ENCODE results near the gene TMEM185A. TPM values are rescaled to one million over a fixed set of nuclear protein-coding genes. Genes with fewer than 3 reads are reported as not detected.
"Not testable (repeated sequence)": the region's sequence is repeated elsewhere in the genome, so short reads cannot be mapped to it uniquely, and the experiment has no call there.

Gene TMEM185A
- total RNA-seq, 1 donor from 2014 or later, result 12.6 TPM

DNA sequence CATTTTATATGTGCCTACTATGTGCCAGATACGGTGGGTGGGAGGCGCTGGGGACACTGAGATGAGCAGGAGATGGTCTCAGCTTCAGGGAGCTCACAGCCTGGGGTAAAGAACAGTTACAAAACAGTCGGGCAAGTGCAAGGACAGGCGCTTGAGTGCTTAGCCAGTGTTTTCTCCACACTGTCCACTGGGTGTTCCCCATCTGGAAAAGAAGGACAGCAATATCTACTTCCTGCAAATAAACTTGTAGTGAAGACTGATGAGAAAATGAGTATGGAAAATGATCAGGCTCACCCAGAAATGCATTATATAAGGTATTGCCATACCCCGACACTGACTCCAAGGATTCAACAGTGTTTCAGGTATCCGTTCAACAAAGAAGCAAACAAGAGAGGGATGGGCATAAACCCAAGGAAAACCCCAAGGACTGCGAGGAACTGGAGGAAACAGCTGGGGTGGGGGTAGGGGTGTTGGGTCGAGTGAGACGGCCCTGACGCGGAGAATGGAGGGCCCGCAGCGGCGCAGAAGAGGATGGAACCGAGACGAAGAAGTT, 835 bp downstream of the TMEM185A start:
- H3K27ac ChIP-seq, result peak overlapping the region; percentile 38 to 45
- no peaks in the 10 kb centered on the region for H3K9me3 ChIP-seq
- no peaks in the 10 kb centered on the region for H3K36me3 ChIP-seq
- intact Hi-C loops (cut with DNase I), result loop anchor here (10.0 kb wide), 1 partner anchor 126 kb away; the partner anchor contains the start of gene IDS
- no peak for DNase-seq (ENCODE audit: low spot score in 2 of 2)
- no peaks in the 10 kb centered on the region for H3K4me1 ChIP-seq
- H3K27me3 ChIP-seq, result no peaks in the 10 kb centered on the region
- TF ChIP-seq, protein P1, sequence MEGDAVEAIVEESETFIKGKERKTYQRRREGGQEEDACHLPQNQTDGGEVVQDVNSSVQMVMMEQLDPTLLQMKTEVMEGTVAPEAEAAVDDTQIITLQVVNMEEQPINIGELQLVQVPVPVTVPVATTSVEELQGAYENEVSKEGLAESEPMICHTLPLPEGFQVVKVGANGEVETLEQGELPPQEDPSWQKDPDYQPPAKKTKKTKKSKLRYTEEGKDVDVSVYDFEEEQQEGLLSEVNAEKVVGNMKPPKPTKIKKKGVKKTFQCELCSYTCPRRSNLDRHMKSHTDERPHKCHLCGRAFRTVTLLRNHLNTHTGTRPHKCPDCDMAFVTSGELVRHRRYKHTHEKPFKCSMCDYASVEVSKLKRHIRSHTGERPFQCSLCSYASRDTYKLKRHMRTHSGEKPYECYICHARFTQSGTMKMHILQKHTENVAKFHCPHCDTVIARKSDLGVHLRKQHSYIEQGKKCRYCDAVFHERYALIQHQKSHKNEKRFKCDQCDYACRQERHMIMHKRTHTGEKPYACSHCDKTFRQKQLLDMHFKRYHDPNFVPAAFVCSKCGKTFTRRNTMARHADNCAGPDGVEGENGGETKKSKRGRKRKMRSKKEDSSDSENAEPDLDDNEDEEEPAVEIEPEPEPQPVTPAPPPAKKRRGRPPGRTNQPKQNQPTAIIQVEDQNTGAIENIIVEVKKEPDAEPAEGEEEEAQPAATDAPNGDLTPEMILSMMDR (IDR thresholded peaks at IDR 0.05), result no peak
- H3K4me3 ChIP-seq, result peak overlapping the region; percentile 59 to 85

GRCh38 chrX:149629730-149630387, 1.7 kb downstream of the TMEM185A start:
- Histone ChIP-seq H3K27ac (no peak overlapping the region), H3K9me3 (no peaks in the 10 kb centered on the region), H3K4me1 (no peaks in the 10 kb centered on the region), H3K4me3 (peak overlapping the region; percentile 59 to 85), H3K36me3 (no peaks in the 10 kb centered on the region), H3K27me3 (no peaks in the 10 kb centered on the region)
- intact Hi-C loops (cut with DNase I), result loop anchor here (10.0 kb wide), 1 partner anchor 125 kb away; the partner anchor contains the start of gene IDS
- no peak for DNase-seq (ENCODE audit: low spot score in 2 of 2)
- TF ChIP-seq, protein P1 (IDR thresholded peaks at IDR 0.05), result no peak

DNA sequence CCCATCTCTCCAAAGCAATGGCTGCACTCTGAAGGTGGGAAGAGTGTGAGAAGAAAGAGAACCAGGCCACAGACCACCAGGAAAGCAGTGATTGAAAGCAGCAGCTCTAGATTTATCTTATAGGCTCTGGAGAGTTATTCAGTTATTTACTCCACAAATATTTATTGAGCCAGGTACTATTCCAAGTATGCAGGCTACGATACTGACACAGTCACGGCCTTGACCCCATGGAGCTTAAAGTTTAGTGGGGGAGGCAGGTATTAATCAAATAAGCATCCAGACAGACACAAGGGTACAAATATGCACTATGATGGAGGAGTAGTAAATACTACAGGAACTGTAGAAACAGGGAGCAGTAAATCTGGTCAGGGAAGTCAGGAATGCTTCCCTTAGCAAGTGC, 2.8 kb downstream of the TMEM185A start:
- Histone ChIP-seq H3K4me1 (no peaks in the 10 kb centered on the region), H3K36me3 (no peaks in the 10 kb centered on the region)
- intact Hi-C loops (cut with DNase I), result no loop called here

GRCh38 chrX:149628280-149628679, 3.3 kb downstream of the TMEM185A start:
- Histone ChIP-seq H3K9me3 (no peaks in the 10 kb centered on the region), H3K4me3 (no peak overlapping the region), H3K27ac (no peak overlapping the region), H3K4me1 (no peaks in the 10 kb centered on the region), H3K36me3 (no peaks in the 10 kb centered on the region), H3K27me3 (no peaks in the 10 kb centered on the region)
- no peak for DNase-seq (ENCODE audit: low spot score in 2 of 2)
- TF ChIP-seq, protein P1 (IDR thresholded peaks at IDR 0.05), result no peak
- intact Hi-C loops (cut with DNase I), result no loop called here

More for the DNA sequence above, 2.8 kb downstream of the TMEM185A start:
- no peak for DNase-seq (ENCODE audit: low spot score in 2 of 2)
- Histone ChIP-seq H3K27me3 (no peaks in the 10 kb centered on the region), H3K9me3 (no peaks in the 10 kb centered on the region), H3K4me3 (no peak overlapping the region), H3K27ac (no peak overlapping the region)
- TF ChIP-seq, protein P1 (IDR thresholded peaks at IDR 0.05), result no peak

DNA sequence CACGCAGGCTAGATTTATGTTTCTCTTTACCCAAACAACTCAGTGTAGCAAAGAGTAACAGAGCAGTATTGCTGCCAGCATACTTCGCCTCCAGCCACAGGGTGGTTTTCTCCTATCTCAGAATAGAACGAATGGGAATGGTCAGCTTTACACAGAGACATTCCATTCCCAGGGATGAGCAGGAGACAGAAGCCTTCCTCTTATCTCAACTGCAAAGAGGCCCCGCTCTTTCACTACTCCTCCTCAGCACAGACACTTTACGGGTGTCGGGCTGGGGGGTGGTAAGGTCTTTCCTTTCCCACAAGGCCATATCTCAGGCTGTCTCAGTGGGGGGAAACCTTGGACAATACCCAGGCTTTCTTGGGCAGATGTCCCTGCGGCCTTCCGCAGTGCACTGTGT, 4.8 kb downstream of the TMEM185A start:
- H3K27me3 ChIP-seq; H3K4me1 ChIP-seq; H3K4me3 ChIP-seq; DNase-seq (ENCODE audit: low spot score in 2 of 2); intact Hi-C loops (cut with DNase I); H3K36me3 ChIP-seq; H3K27ac ChIP-seq; H3K9me3 ChIP-seq: not testable (repeated sequence)

DNA sequence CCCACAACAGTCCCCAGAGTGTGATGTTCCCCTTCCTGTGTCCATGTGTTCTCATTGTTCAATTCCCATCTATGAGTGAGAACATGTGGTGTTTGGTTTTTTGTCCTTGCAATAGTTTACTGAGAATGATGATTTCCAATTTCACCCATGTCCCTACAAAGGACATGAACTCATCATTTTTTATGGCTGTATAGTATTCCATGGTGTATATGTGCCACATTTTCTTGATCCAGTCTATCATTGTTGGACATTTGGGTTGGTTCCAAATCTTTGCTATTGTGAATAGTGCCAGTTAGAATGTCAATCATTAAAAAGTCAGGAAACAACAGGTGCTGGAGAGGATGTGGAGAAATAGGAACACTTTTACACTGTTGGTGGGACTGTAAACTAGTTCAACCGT, 11.9 kb downstream of the TMEM185A start:
- not testable (repeated sequence) for H3K4me1 ChIP-seq; H3K27me3 ChIP-seq; H3K9me3 ChIP-seq; H3K36me3 ChIP-seq; H3K4me3 ChIP-seq; DNase-seq (ENCODE audit: low spot score in 2 of 2); H3K27ac ChIP-seq
- intact Hi-C loops (cut with DNase I), result loop anchor here (10.0 kb wide), 1 partner anchor 75 kb away; no protein-coding TSS in a partner anchor

Data from ascending aorta (tissue), 2 donors.